ENCODE results near the gene FAN1. TPM values are rescaled to one million over a fixed set of nuclear protein-coding genes. Genes with fewer than 3 reads are reported as not detected.
A peak's percentile ranks its signal among the peaks of the same experiment; 100 is the strongest.

Gene FAN1
- total RNA-seq (20.5 and 21.3 TPM in 2 replicates), polyA plus RNA-seq (10.6 and 14.6 TPM in 2 replicates), polyA minus RNA-seq (4.8 and 9.7 TPM in 2 replicates)
- 20.3 TPM for total RNA-seq (2013)

DNA sequence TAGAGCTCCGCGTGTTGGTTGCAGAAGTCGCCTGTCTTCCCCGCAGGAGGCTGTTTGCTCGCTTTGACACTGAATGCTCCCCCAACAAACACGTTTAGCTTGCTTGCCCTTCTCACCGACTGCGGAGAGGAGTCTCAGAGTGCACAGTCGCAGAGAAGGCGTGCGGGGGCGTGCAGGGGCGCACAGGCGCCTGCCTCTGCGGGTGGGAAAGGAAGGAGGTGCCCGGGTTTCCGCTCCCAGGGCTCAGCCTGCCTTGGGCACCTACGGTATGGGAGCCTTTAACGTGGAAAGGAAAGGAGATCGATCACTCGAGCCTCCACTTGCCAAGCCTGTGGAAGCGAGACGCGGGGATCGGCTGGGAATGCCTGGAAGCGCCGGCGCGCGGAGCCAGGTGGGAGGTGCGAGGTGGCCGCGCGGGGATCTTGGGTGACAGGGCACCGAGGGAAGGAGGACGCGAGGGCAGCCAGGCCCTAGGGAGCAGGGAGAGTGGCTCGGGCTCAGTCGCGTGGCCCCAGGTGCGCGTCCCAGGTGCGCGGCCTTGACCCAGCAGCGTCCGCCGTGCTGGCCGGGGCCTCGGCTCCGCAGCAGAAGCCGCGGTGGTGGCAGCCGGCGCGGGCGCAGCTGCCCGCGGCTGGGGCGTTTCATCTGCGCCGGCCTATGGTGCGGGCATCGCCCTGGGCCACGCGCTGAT, at the start of gene FAN1:
Gene FAN1 (plus strand): TSS at position 419 of the 691 bp plus-strand sequence. CDS start 749 bp downstream, outside the sequence.
- 1% methylated on average over 58 of the region's 65 CpGs for WGBS (ENCODE audit: insufficient coverage)
- TF ChIP-seq, protein P1, sequence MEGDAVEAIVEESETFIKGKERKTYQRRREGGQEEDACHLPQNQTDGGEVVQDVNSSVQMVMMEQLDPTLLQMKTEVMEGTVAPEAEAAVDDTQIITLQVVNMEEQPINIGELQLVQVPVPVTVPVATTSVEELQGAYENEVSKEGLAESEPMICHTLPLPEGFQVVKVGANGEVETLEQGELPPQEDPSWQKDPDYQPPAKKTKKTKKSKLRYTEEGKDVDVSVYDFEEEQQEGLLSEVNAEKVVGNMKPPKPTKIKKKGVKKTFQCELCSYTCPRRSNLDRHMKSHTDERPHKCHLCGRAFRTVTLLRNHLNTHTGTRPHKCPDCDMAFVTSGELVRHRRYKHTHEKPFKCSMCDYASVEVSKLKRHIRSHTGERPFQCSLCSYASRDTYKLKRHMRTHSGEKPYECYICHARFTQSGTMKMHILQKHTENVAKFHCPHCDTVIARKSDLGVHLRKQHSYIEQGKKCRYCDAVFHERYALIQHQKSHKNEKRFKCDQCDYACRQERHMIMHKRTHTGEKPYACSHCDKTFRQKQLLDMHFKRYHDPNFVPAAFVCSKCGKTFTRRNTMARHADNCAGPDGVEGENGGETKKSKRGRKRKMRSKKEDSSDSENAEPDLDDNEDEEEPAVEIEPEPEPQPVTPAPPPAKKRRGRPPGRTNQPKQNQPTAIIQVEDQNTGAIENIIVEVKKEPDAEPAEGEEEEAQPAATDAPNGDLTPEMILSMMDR (IDR thresholded peaks at IDR 0.05) = no peak
- TF ChIP-seq EZH2 (IDR thresholded peaks at IDR 0.05; ENCODE audit: borderline replicate concordance, insufficient read depth, low read depth, low read length, poor library complexity, severe bottlenecking) = no peak
- Histone ChIP-seq H3K36me3 (replicated peaks in 1 of 2; ENCODE audit: control extremely low read depth in 1 of 2, control insufficient read depth in 1 of 2, extremely low read depth in 1 of 2, insufficient read depth in 2 of 2, low read length in 1 of 2) (no peaks in the 10 kb centered on the region), H3K27ac (ENCODE audit: low read length in 2 of 2) (peak within 1 kb of the TSS in 1 of 2 donors; percentile 56), H3K79me2 (ENCODE audit: control insufficient read depth, insufficient read depth, low read length) (no peaks in the 10 kb centered on the region), H3K27me3 (replicated peaks in 1 of 4; ENCODE audit: control extremely low read depth in 1 of 4, control insufficient read depth in 3 of 4, insufficient read depth in 4 of 4, low read length in 3 of 4) (no peaks in the 10 kb centered on the region), H3K9me3 (ENCODE audit: control extremely low read depth in 1 of 3, control insufficient read depth in 2 of 3, insufficient read depth in 1 of 3, low read length in 2 of 3) (no peaks in the 10 kb centered on the region), H3K4me3 (ENCODE audit: control extremely low read depth in 1 of 5, extremely low read depth in 1 of 5, insufficient read depth in 1 of 5, low read depth in 2 of 5, low read length in 4 of 5) (peak within 1 kb of the TSS; percentile 62 to 84 (median 71)), H3K4me1 (ENCODE audit: control insufficient read depth in 2 of 2, insufficient read depth in 2 of 2, low read length in 2 of 2) (peaks cover 0 to 6% of the 10 kb centered on the region in 2 donors), H2AFZ (ENCODE audit: insufficient read depth, low read depth, low read length, poor library complexity, severe bottlenecking) (peak within 1 kb of the TSS; percentile 94), H3K9ac (ENCODE audit: low read length) (peak within 1 kb of the TSS; percentile 74), H4K20me1 (ENCODE audit: control insufficient read depth, insufficient read depth, low read length, poor library complexity, severe bottlenecking) (no peaks in the 10 kb centered on the region), H3K4me2 (replicated peaks; ENCODE audit: low read depth, low read length, poor library complexity, severe bottlenecking) (peak within 1 kb of the TSS; percentile 91)
- DNase-seq (peak; percentile 79), ATAC-seq (ENCODE audit: low read depth) (peak; percentile 93)
- Mint-ChIP-seq H3K4me3 (peak within 1 kb of the TSS; percentile 93), H3K27me3 (no peaks in the 10 kb centered on the region), H3K9me3 (ENCODE audit: insufficient read depth) (no peaks in the 10 kb centered on the region), H3K27ac (peak within 1 kb of the TSS; percentile 83), H3K4me1 (peaks cover 29% of the 10 kb centered on the region)
- intact Hi-C loops (cut with micrococcal nuclease) = loop anchor here (2.0 to 5.0 kb wide), 2 partner anchors 89 to 459 kb away; no protein-coding TSS in a partner anchor
- CTCF ChIA-PET = interaction anchor here (1.0 to 4.1 kb wide), 4 partner anchors 16 to 225 kb away, joined by 3 to 25 read pairs (median 8); no protein-coding TSS in a partner anchor
- POLR2A ChIA-PET = interaction anchor here (0.6 kb wide), 2 partner anchors 13 to 534 kb away, joined by 3 read pairs; no protein-coding TSS in a partner anchor

All from B cell (primary cell).